ENCODE data around the gene GNRH2. TPM values are rescaled to one million over a fixed set of nuclear protein-coding genes. Genes with fewer than 3 reads are reported as not detected.

GNRH2 gene
- polyA plus RNA-seq, 1 of the 3 experiments (the other 2 are of a cell fraction), result 0.58 TPM

GRCh38 chr20:3092611-3093379, 49.4 kb downstream of the GNRH2 start:
- Histone ChIP-seq H3K27ac (ENCODE audit: low read depth in 2 of 2, low read length in 1 of 2) (no peak overlapping the region), H3K9ac (no peak overlapping the region), H3K4me3 (ENCODE audit: low read depth in 2 of 2, low read length in 1 of 2) (no peak overlapping the region), H3K27me3 (ENCODE audit: insufficient read depth) (no peaks in the 10 kb centered on the region), H3K4me1 (ENCODE audit: control insufficient read depth in 1 of 2, insufficient read depth in 2 of 2, low read depth in 1 of 2, low read length in 1 of 2) (no peaks in the 10 kb centered on the region), H4K20me1 (ENCODE audit: insufficient read depth) (no peaks in the 10 kb centered on the region), H3K36me3 (replicated peaks in 1 of 2; ENCODE audit: control insufficient read depth in 1 of 2, insufficient read depth in 2 of 2, low read length in 1 of 2) (no peaks in the 10 kb centered on the region), H3F3A (replicated peaks; ENCODE audit: insufficient read depth) (no peaks in the 10 kb centered on the region), H3K9me2 (no peaks in the 10 kb centered on the region), H2AFZ (ENCODE audit: low read depth) (no peak overlapping the region), H3K4me2 (no peak overlapping the region), H3K79me2 (ENCODE audit: insufficient read depth) (no peaks in the 10 kb centered on the region), H3K9me3 (no peaks in the 10 kb centered on the region)
- ChIA-PET CTCF (interaction anchor here (0.8 to 1.5 kb wide), 2 partner anchors 9 to 24 kb away, joined by 3 read pairs; no protein-coding TSS in a partner anchor), POLR2A (no interaction called here)
- TF ChIP-seq REST (IDR thresholded peaks at IDR 0.05; ENCODE audit: low read depth, low read length) (no peak), MXI1 (IDR thresholded peaks at IDR 0.05; ENCODE audit: low read depth, low read length) (no peak), MAX (IDR thresholded peaks at IDR 0.05; ENCODE audit: low read depth) (no peak), FOSL2 (IDR thresholded peaks at IDR 0.05; ENCODE audit: borderline replicate concordance, low read depth) (no peak), NFIC (IDR thresholded peaks at IDR 0.05; ENCODE audit: borderline replicate concordance) (no peak), ELF1 (IDR thresholded peaks at IDR 0.05) (no peak), TEAD4 (IDR thresholded peaks at IDR 0.05; ENCODE audit: borderline replicate concordance, insufficient read depth) (no peak)
- WGBS (ENCODE audit: low lambda C conversion rate), result 77% methylated on average over 31 of the region's 81 CpGs
- peak; percentile 40 for DNase-seq

GRCh38 chr20:3093861-3094361, 50.5 kb downstream of the GNRH2 start:
- no peaks in the 10 kb centered on the region for H3K27me3 ChIP-seq (ENCODE audit: insufficient read depth)
- CTCF ChIA-PET, result no interaction called here
- no peak for TF ChIP-seq SIN3A (IDR thresholded peaks at IDR 0.05; ENCODE audit: borderline replicate concordance, low read depth, low read length)
- no peak for TF ChIP-seq TEAD4 (IDR thresholded peaks at IDR 0.05; ENCODE audit: borderline replicate concordance, insufficient read depth)
- TF ChIP-seq POLR2AphosphoS5 (IDR thresholded peaks at IDR 0.05; ENCODE audit: low read depth, low read length), result no peak
- no peak for TF ChIP-seq TAF1 (IDR thresholded peaks at IDR 0.05; ENCODE audit: borderline replicate concordance, low read depth, low read length)
- TF ChIP-seq GABPA (IDR thresholded peaks at IDR 0.05; ENCODE audit: low read depth), result no peak
- TF ChIP-seq FOXM1 (IDR thresholded peaks at IDR 0.05; ENCODE audit: low read depth), result no peak
- no peak for TF ChIP-seq MAX (IDR thresholded peaks at IDR 0.05; ENCODE audit: low read depth)
- TF ChIP-seq REST (IDR thresholded peaks at IDR 0.05; ENCODE audit: low read depth, low read length), result no peak
- TF ChIP-seq NRF1 (IDR thresholded peaks at IDR 0.05; ENCODE audit: low read depth, low read length), result no peak
- no peak for TF ChIP-seq EP300 (IDR thresholded peaks at IDR 0.05; ENCODE audit: borderline replicate concordance in 1 of 2, low read depth in 1 of 2, low read length in 1 of 2)
- no peak for TF ChIP-seq FOSL2 (IDR thresholded peaks at IDR 0.05; ENCODE audit: borderline replicate concordance, low read depth)
- TF ChIP-seq EZH2phosphoT487 (IDR thresholded peaks at IDR 0.05; ENCODE audit: borderline replicate concordance, low read depth), result no peak
- TF ChIP-seq USF2 (IDR thresholded peaks at IDR 0.05; ENCODE audit: borderline replicate concordance, low read depth, low read length), result no peak
- no peak for TF ChIP-seq NFIC (IDR thresholded peaks at IDR 0.05; ENCODE audit: borderline replicate concordance)

More at GRCh38 chr20:3093861-3094361, 50.5 kb downstream of the GNRH2 start:
- Histone ChIP-seq H3K79me2 (ENCODE audit: insufficient read depth) (no peaks in the 10 kb centered on the region), H3K9ac (no peak overlapping the region), H3F3A (replicated peaks; ENCODE audit: insufficient read depth) (no peaks in the 10 kb centered on the region), H4K20me1 (ENCODE audit: insufficient read depth) (no peaks in the 10 kb centered on the region), H3K27ac (ENCODE audit: low read depth in 2 of 2, low read length in 1 of 2) (no peak overlapping the region), H3K36me3 (replicated peaks in 1 of 2; ENCODE audit: control insufficient read depth in 1 of 2, insufficient read depth in 2 of 2, low read length in 1 of 2) (no peaks in the 10 kb centered on the region), H3K9me2 (no peaks in the 10 kb centered on the region), H3K4me3 (ENCODE audit: low read depth in 2 of 2, low read length in 1 of 2) (no peak overlapping the region), H3K4me2 (no peak overlapping the region), H2AFZ (ENCODE audit: low read depth) (no peak overlapping the region), H3K9me3 (no peaks in the 10 kb centered on the region), H3K4me1 (ENCODE audit: control insufficient read depth in 1 of 2, insufficient read depth in 2 of 2, low read depth in 1 of 2, low read length in 1 of 2) (no peaks in the 10 kb centered on the region)
- POLR2A ChIA-PET, result no interaction called here
- 91% methylated on average over 9 of the region's 10 CpGs for WGBS (ENCODE audit: low lambda C conversion rate)
- no peak for DNase-seq
